HG02973 (cell line): ENCODE results near the gene RIOK3.
"Not testable (repeated sequence)": the region's sequence is repeated elsewhere in the genome, so short reads cannot be mapped to it uniquely, and the experiment has no call there.

ENCODE experiments used
- ATAC-seq: cut with Tn5 transposase; IDR thresholded peaks from one replicate; pipeline ENCODE4 v1.9.1; 2021; ENCODE audit warnings: moderate library complexity; ENCODE audit not compliant: unreplicated experiment

RIOK3 gene

DNA sequence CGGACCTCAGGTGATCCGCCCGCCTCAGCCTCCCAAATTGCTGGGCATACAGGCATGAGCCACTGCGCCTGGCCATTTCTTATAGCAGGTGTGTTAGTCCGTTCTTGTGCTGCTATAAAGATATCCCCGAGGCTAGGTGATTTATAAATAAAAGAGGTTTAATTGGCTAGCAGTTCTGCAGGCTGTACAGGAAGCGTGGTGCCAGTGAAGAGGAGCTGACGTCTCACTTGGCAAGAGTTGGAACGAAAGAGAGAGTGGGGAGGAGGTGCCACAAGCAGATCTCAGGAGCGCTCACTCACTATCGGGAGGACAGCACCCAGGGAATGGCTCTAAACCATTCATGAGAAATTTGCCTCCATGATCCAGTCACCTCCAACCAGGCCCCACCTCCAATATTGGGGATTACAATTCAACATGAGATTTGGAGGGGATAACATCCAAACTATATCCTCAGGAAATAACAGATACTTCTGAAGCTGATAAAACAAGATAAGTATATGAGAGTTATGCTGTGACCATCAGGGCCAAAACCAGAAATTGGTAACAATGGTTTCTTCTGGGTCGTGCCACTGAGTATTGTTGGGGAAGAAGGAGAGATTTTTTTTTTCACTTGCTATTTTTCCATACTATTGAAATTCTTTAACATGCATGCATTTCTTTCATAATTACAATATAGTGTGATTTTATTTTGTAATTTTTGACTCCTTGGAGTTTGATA lies 42.8 kb downstream of the RIOK3 start:
- ATAC-seq = no peak

DNA sequence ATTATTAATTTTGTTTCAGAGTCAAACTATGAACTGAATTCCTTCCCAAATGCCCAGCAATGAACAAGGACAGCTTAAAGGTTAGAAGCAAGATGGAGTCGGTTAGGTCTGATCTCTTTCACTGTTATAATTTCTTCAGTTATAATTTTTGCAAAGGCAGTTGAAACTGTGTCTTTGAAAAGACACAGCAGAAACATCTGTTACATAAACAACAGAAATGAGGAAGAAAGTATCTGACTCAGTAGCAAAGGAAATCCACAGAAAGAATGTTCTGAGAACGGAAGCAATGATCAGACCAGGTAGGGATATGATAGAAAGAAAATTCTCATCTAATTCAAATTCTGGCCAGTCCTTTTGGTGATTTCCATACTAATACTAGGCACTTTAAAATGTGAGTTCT lies 45.0 kb downstream of the RIOK3 start:
- ATAC-seq = no peak

DNA sequence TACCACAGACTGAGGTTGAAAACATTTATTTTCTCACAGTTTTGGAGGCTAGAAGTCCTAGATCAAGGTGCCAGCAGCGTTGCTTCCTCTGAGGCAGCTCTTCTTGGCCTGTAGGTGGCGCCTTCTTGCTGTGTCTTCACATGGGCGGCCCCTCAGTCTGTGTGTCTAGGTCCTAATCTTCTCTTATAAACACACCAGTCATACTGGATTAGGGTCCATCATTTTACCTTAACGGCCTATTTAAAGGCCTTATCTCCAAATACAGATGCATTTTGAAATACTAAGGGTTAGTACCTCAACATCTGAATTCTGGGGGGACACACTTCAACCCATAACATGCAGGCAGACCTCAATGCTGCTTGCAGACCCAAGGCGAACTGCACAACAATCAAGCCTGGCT lies 45.8 kb downstream of the RIOK3 start:
- ATAC-seq = peak; percentile 32

DNA sequence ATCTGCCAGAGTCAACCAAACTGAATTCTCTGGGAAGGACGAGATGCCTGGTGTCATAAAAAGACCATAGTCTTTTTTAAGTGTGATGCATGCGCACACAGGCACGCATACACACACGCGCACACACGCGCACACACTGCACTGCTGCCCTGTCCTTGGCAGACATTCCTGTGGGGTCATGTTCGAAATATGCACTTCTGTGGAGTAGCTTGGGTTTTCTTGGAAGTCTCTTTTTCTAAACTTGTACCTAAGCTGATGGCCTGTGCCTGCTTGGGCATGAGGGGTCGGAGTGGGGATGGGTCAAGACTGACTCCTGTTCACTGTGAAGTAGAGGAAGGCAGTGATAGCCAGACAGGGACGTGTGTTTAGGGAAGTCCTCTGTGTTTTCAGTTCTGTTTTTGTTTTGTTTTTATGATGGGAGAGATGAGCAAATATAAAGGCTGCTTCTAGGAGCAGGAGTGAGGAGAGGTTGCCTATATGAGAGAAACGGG lies 46.2 kb downstream of the RIOK3 start:
- ATAC-seq = no peak

DNA sequence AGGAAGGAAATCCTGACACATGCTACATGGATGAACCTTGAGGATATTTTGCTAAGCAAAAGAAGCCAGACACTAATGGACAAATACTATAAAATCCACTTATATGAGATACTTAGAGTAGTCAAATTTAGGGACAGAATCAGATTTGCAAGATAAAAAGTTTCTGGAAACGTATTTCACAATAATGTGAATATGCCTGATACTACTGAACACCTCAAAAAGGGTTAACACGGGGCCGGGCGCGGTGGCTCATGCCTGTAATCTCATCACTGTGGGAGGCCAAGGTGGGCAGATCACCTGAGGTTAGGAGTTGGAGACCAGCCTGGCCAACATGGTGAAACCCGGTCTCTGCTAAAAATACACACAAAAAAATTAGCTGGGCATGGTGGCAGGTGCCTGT lies 48.5 kb downstream of the RIOK3 start:
- no peak for ATAC-seq

DNA sequence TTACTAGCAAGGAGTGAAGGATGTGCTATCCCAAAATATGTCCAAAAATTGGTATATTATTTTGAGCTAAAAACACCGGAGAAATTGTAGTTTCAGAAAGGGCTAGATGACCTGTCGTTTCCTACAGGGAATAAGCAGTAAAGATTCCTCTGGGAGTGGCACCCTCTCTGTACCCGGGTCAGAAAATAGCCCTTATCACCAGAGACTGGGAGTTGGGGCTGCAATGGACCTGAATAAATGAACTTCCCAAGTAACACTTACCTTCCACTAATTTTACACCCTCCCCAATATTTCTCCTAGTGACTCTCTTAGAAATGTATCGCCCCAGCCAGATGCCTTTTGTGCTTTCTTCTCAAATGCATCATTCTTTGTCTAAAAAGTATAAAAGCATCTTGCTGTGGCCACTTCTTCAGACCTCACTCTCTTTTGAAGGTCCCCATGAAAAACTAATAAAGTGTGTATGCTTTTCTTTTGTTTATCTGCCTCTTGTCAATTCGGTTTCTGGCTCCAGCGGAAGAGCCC lies 49.5 kb downstream of the RIOK3 start:
- no peak for ATAC-seq

DNA sequence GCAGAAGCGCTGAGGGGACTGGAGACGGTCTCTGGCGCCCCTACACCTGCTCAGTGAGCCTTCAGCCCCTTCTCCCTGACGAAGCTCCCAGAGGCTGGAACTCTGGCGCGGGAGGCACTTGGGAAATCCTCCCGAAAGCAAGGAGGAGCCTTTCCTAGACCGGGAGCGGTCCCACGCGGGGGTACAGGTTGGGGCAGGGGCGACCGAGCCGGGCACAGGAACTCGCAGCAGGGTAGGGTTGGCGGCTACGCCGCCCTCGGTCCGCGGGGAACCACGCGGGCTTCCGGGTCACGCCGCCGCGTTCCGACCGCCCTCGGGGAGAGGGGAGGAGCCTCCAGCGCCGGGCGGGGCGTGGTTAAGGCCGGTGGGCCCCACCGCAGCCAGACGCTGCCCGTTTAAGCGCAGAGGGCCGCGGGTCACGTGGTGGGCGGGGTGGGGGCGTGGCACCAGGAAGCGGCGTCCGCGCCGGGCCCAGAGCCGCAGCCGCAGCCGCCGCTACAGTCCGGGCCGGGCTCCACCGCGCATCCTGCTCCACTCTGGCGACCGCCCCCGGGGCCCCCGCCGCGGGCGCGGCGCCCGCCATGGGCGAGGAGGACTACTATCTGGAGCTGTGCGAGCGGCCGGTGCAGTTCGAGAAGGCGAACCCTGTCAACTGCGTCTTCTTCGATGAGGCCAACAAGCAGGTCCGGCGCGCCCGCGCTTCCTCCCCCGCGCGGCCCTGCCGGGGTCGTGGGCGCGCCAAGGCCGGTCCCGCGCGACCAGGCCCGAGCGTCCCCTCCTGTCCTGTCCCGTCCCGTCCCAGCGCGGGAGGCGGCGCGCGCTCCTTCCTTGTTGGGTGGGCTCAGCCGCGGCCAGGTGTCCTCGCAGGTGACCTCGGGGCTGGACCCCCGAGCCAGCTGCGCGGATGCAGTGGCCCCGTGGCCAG lies 50.2 kb downstream of the RIOK3 start, which contains the start of gene RMC1:
TSS of gene RMC1 (plus strand) at position 474 of the 925 bp plus-strand sequence. CDS start at position 582, 108 bp downstream.
- peak; percentile 66 for ATAC-seq

DNA sequence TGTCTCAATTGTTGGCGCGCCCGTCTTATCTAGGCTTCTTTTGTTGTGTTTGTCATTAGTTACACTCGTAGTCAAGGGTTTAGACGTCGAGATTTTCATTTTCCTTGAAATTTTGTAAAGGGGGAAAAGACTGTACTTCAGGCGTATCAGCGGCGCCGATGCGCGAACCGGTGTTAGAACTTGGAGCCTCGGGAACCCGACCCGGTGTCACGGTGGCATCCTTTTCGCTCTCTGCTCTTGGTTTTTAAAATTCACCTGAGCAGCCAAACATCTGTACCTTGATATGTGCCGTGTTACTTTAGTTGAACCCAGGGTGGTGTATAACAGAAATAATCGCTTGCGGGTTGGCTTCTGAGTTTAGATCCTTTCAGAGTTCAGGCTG lies 50.9 kb downstream of the RIOK3 start:
- ATAC-seq = no peak

DNA sequence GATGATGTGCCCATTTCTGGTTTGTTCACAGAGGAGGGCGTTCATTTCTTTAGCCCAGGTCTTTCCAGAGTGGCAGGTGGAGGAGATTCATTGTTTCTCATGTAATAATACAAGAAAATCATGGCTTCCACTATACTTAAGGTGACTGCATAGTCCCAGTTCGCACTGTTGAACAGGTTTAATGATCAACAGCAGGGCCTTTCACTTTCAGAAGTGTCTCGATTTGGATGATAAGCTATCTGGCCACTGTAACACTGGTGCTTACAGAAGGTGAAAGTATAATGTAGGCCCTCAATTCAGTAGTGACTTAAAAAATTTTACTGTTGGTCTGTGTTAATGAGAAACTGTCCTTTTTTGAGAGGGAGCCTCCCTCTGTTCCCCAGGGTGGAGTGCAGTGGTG lies 51.6 kb downstream of the RIOK3 start:
- peak; percentile 47 for ATAC-seq

DNA sequence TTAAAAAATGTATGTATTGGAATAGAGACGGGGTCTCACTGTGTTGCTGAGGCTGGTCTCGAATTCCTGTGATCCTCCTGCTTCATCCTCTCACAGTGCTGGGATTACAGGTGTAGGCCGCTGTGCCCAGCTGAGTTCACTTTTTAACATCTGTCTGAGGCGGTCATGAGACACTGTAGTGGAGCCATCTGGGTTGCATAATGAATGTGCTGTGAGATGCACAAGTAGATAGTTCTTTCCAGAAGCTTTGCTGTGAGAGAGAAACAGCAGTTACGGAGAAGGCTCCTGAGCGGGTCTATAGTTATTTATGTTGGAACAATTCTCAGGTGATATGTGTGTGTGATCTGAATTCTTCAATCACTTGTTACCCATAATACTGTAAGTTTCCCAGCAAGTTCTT lies 53.3 kb downstream of the RIOK3 start:
- ATAC-seq = no peak

DNA sequence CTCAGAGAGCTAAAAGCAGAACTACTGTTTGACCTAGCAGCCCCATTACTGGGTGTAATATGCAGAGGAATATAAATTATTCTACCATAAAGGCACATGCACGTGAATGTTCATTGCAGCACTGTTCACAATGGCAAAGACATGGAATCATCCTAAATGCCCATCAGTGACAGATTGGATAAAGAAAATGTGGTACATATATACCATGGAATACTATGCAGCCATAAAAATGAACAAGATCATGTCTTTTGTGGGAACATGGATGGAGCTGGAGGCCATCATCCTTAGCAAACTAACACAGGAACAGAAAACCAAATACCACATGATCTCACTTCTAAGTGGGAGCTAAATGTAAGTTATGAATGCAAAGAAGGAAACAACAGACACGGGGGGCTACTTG lies 57.8 kb downstream of the RIOK3 start:
- not testable (repeated sequence) for ATAC-seq

DNA sequence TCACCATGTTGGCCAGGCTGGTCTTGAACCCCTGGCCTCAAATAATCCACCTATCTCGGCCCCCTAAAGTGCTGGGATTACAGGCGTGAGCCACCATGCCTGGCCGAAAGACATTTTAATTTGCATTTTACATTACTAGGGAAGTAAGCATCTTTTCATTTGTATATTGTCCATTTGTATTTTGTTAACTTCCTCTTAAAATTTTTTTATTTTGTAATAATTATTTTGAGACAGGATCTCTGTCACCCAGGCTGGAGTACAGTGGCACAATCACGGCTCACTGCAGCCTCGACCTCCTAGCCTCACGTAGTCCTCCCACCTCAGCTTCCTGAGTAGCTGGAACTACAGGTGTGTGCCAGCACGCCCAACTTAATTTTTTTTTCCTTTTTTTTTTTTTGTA lies 59.1 kb downstream of the RIOK3 start:
- ATAC-seq = not testable (repeated sequence)

DNA sequence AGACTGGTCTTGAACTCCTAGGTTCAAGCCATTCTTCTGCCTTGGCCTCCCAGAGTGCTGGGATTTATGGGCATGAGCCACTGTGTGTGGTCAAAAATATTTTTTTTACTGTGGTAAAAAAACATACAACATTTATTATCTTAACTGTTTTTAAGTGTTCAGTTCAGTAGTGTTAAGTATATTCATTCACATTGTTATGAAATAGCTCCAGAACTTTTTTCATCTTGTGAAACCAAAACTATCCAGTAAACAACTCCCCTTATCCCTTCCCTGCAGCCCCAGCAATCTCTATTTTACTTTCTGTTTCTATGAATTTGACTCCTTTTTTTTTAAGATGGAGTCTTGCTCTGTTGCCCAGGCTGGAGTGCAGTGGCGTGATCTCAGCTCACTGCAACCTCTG lies 59.6 kb downstream of the RIOK3 start:
- no peak for ATAC-seq

DNA sequence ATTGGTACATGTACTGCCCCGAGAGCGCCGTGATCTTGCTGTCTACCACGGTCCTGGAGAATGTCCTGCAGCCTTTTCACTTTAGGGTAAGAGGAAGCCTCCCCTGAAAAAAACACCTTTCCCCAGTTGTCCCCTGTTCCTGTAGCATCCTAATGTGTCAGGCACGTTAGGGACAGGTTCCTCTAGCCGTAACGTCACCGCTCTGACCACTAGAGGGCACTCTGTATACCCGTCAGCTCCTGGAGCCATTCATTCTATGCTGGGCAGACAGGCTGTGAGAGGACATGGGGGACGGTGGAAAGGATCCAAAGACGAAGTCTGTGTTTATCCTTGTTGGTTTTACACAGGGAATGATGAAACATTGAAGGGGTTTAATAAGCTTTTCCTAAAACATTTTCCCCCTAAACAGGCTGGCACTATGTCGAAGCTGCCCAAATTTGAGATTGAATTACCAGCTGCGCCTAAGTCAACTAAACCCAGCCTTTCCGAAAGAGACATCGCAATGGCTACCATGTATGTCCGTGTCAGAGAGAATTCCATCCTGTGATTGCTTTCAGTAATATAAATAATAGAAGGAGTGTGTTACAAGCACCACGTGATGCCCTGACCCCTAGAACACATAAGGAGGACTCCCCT lies 62.9 kb downstream of the RIOK3 start:
- ATAC-seq = peak; percentile 83

DNA sequence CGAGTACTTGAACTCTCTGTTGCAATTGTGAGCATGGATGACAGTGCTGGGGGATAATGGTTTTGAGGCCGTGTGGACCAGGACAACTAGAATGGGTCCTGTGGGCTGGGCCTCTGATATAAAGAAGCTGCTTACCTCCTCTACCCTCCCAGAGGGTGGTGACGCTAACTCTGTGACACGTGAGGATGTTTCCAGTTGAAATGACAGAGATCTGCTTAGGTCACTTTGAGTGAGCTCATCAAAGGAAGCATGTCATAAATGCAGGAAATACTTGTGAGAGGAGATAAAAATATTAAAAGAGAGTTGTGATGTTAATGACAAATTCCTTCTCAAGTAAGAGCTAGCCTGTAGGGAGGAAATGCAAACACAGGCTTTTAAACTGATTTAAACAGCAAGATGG lies 66.6 kb downstream of the RIOK3 start:
- no peak for ATAC-seq

DNA sequence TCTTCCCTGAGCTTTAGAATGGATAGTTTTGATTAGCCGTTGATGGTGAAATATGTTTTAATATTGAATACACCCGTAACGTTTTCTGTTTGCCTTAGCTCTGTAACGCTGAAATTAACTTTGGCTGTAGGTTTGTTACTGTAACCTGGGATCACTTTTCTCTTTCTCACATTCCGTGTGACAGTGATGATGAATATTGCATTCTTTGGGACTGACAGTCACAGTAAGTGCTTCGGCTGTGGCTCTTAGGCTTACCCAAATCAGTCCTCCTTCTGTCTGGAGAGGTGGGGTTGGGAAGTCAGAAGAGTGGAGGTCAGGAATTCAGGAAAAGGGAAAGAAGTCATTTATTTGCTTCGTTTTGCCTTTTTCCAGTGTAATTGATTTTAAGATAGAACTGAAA lies 68.2 kb downstream of the RIOK3 start:
- no peak for ATAC-seq

DNA sequence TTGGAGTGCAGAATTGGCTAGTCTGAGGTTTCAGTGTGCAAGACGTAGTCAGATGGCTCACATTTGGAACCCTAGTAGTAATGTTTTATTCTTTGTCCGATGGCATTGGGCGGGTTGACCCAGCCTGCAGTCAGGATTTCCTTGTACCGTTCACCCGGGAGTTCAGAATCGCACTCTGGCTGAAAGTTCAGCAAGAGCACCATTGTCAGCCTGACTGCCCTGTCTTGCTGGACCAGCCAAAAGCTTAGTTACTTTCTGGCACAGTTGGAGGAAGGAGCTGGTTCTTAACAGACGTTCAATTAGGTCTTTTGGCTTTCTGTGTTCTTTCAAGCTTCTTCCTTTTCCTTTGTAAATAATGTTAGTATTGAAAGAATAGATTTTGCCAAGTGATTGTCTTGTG lies 68.8 kb downstream of the RIOK3 start:
- no peak for ATAC-seq

DNA sequence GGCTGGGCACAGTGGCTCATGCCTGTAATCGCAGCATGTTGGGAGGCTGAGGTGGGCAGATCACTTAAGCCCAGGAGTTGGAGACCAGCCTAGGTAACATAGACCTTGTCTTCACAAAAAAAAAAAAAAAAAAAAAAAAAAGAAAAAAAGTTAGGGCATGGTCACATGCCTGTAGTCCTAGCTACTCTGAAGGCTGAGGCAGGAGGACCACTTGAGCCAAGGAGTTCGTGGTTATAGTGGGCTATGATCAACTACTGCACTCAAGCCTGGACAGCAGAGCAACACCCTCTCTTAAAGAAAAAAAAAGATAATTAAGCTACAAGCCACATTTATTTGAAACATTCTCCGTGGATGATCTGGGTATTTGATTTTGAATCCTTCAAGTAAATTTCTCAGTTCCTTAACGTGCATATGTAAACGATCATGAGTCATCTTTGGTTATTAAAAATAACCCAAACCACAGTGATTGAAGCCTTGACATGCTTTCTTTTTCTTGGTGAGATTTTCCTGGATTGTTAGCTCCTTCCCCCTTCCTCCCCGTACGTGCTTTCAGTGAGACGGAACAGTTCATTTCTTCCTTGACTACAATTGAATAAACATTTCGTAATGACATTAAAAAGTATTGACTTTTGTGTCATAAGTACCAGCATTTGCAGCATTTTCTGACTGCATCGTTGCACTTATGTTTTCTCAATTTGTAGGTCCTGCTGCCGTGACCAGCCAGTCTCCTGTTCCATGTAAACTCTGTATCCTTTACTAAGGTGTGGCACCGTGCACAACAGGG lies 70.5 kb downstream of the RIOK3 start:
- no peak for ATAC-seq

DNA sequence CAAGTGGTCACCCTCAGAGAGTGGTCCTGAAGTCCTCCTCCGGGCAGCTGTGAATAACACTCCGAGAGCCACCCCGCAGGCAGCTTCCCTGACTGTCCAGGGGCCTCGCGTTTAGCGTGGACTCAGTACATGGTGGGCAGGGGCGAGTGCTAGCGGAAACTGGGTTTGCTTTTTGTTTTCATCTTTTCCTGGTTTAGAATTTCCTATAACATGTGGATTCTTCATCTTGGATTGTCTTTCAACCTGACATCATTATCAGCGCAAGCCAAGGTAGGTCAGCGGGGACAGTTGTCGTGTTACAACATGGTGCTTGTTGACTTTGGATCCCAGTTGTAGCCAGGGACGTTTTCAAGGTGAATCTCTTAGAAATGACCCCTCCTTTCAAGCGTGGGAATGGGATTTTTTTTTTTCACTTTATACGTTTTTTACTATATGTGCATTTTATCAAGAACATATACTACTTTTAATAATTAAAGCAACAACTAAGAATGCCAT lies 71.2 kb downstream of the RIOK3 start:
- no peak for ATAC-seq

DNA sequence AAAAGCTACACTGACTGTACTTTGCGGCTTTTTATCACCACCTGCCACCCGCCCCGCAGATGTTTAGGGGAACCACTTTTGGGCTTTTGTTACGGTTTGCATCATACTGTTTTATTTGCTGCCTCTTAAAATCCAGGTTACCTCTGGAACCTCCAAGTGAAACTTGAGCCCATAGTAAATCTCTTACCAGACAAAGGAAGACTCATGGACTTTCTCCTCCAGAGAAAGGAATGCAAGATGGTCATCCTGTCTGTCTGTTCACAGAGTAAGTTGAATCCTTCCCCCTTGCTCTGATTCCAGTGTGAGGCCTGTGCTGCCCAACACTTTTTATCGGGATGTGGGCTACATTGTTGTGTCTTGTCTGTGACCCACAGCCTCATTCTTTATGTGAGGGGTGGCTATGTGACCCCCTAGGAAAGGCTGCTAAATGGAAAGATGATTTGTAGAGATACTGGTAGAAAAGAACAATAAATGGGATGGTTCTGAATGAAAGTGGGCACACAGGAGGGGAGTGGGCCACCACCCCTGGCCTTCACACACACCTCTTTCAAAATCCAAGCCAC lies 73.5 kb downstream of the RIOK3 start:
- ATAC-seq = no peak
